HG03045 (cell line): Measurements from ENCODE around the gene KLHL24.
"Not testable (repeated sequence)": the region's sequence is repeated elsewhere in the genome, so short reads cannot be mapped to it uniquely, and the experiment has no call there.

ENCODE experiments used
- ATAC-seq: cut with Tn5 transposase; IDR thresholded peaks from one replicate; pipeline ENCODE4 v1.9.1; 2021; ENCODE audit warnings: mild to moderate bottlenecking, moderate library complexity; ENCODE audit not compliant: unreplicated experiment

The KLHL24 gene

GRCh38 chr3:183695569-183696364, 60.3 kb downstream of the KLHL24 start:
- ATAC-seq = no peak

GRCh38 chr3:183697123-183697609, 61.7 kb downstream of the KLHL24 start:
- no peak for ATAC-seq

- ATAC-seq = peak; percentile 84
These were observed 62.3 kb downstream of the KLHL24 start, which contains the start of gene YEATS2 for GRCh38 chr3:183697610-183698317. Gene YEATS2 (plus strand): TSS chr3:183697797. CDS start chr3:183715163, 17,366 bp downstream.

- peak; percentile 32 for ATAC-seq
These were observed 62.9 kb downstream of the KLHL24 start for GRCh38 chr3:183698318-183698751.

GRCh38 chr3:183698756-183699155, 63.3 kb downstream of the KLHL24 start:
- no peak for ATAC-seq

GRCh38 chr3:183699238-183699947, 64.0 kb downstream of the KLHL24 start:
- no peak for ATAC-seq

- no peak for ATAC-seq
These were observed 66.3 kb downstream of the KLHL24 start for GRCh38 chr3:183701744-183702143.

GRCh38 chr3:183703892-183704291, 68.5 kb downstream of the KLHL24 start:
- not testable (repeated sequence) for ATAC-seq

GRCh38 chr3:183710231-183710630, 74.8 kb downstream of the KLHL24 start:
- ATAC-seq = no peak

GRCh38 chr3:183711516-183711915, 76.1 kb downstream of the KLHL24 start:
- no peak for ATAC-seq

- no peak for ATAC-seq
These were observed 79.2 kb downstream of the KLHL24 start for GRCh38 chr3:183714622-183715021.

GRCh38 chr3:183718012-183718411, 82.6 kb downstream of the KLHL24 start:
- no peak for ATAC-seq

GRCh38 chr3:183725387-183725786, 90.0 kb downstream of the KLHL24 start:
- ATAC-seq = no peak

- ATAC-seq = no peak
These were observed 92.8 kb downstream of the KLHL24 start for GRCh38 chr3:183728204-183728603.

GRCh38 chr3:183730361-183730760, 94.9 kb downstream of the KLHL24 start:
- ATAC-seq = no peak

- no peak for ATAC-seq
These were observed 96.2 kb downstream of the KLHL24 start for GRCh38 chr3:183731611-183732010.

GRCh38 chr3:183733553-183733952, 98.1 kb downstream of the KLHL24 start:
- ATAC-seq = no peak
